ENCODE data around the gene TNS3. TPM values are rescaled to one million over a fixed set of nuclear protein-coding genes. Genes with fewer than 3 reads are reported as not detected.

Gene TNS3
- polyA plus RNA-seq, 1 of the 3 experiments (the other 2 are of a cell fraction): 72.3 TPM

GRCh38 chr7:47501406-47501805 lies 80.5 kb downstream of the TNS3 start (continued):
- TF ChIP-seq FOXJ3 (CRISPR knock-in tag; IDR thresholded peaks at IDR 0.05): no peak
- no peak for TF ChIP-seq NRF1 (IDR thresholded peaks at IDR 0.05; ENCODE audit: low read depth, low read length)
- TF ChIP-seq TAF1 (IDR thresholded peaks at IDR 0.05; ENCODE audit: borderline replicate concordance, low read depth, low read length): no peak
- TF ChIP-seq NFIC (IDR thresholded peaks at IDR 0.05; ENCODE audit: borderline replicate concordance): peak; percentile 58

GRCh38 chr7:47500103-47500563 lies 81.8 kb downstream of the TNS3 start:
- Histone ChIP-seq H3K27ac (ENCODE audit: low read depth in 2 of 2, low read length in 1 of 2) (no peak overlapping the region), H3F3A (replicated peaks; ENCODE audit: insufficient read depth) (peaks cover 10% of the 10 kb centered on the region), H3K9me2 (no peaks in the 10 kb centered on the region), H3K27me3 (ENCODE audit: insufficient read depth) (no peaks in the 10 kb centered on the region), H3K4me1 (ENCODE audit: control insufficient read depth in 1 of 2, insufficient read depth in 2 of 2, low read depth in 1 of 2, low read length in 1 of 2) (peaks cover 16 to 55% of the 10 kb centered on the region in 2 experiments), H4K20me1 (ENCODE audit: insufficient read depth) (peaks cover 11% of the 10 kb centered on the region; the same call in 1 of the 2 replicates), H2AFZ (ENCODE audit: low read depth) (no peak overlapping the region), H3K4me2 (no peak overlapping the region), H3K9me3 (no peaks in the 10 kb centered on the region), H3K79me2 (ENCODE audit: insufficient read depth) (peaks cover 18% of the 10 kb centered on the region; the same call in 1 of the 2 replicates), H3K9ac (no peak overlapping the region), H3K4me3 (ENCODE audit: low read depth in 2 of 2, low read length in 1 of 2) (no peak overlapping the region), H3K36me3 (replicated peaks in 1 of 2; ENCODE audit: control insufficient read depth in 1 of 2, insufficient read depth in 2 of 2, low read length in 1 of 2) (peaks cover 9 to 17% of the 10 kb centered on the region in 2 experiments)
- CTCF ChIA-PET: interaction anchor here (1.0 to 2.0 kb wide), 2 partner anchors 9 to 319 kb away, joined by 3 to 5 read pairs; no protein-coding TSS in a partner anchor
- no peak for TF ChIP-seq NRF1 (IDR thresholded peaks at IDR 0.05; ENCODE audit: low read depth, low read length)
- TF ChIP-seq FOSL2 (IDR thresholded peaks at IDR 0.05; ENCODE audit: borderline replicate concordance, low read depth): no peak
- no peak for TF ChIP-seq EP300 (IDR thresholded peaks at IDR 0.05; ENCODE audit: borderline replicate concordance in 1 of 2, low read depth in 1 of 2, low read length in 1 of 2)
- TF ChIP-seq MAX (IDR thresholded peaks at IDR 0.05; ENCODE audit: low read depth): no peak
- TF ChIP-seq RXRA (IDR thresholded peaks at IDR 0.05; ENCODE audit: borderline replicate concordance, low read depth): no peak
- no peak for TF ChIP-seq JUND (IDR thresholded peaks at IDR 0.05)
- WGBS (ENCODE audit: low lambda C conversion rate): 74% methylated on average over 15 of the region's 15 CpGs
- POLR2A ChIA-PET: no interaction called here
- DNase-seq: no peak

GRCh38 chr7:47498229-47499056 lies 83.5 kb downstream of the TNS3 start:
- no peaks in the 10 kb centered on the region for H3K9me3 ChIP-seq
- H3K9ac ChIP-seq: no peak overlapping the region
- no peaks in the 10 kb centered on the region for H3K9me2 ChIP-seq
- peaks cover 10% of the 10 kb centered on the region for H3F3A ChIP-seq (replicated peaks; ENCODE audit: insufficient read depth)
- H2AFZ ChIP-seq (ENCODE audit: low read depth): no peak overlapping the region
- H3K4me2 ChIP-seq: no peak overlapping the region
- H3K79me2 ChIP-seq (ENCODE audit: insufficient read depth): peaks cover 28% of the 10 kb centered on the region; the same call in 1 of the 2 replicates
- no peak overlapping the region for H3K4me3 ChIP-seq (ENCODE audit: low read depth in 2 of 2, low read length in 1 of 2)
- H3K27ac ChIP-seq (ENCODE audit: low read depth in 2 of 2, low read length in 1 of 2): peak overlapping the region in 1 of 2 experiments; percentile 1; a peak in 1 of 4 replicates
- peaks cover 25 to 57% of the 10 kb centered on the region in 2 experiments for H3K4me1 ChIP-seq (ENCODE audit: control insufficient read depth in 1 of 2, insufficient read depth in 2 of 2, low read depth in 1 of 2, low read length in 1 of 2)
- 84% methylated on average over 13 of the region's 17 CpGs for WGBS (ENCODE audit: low lambda C conversion rate)
- ChIA-PET CTCF (interaction anchor here (0.9 to 2.5 kb wide), 7 partner anchors 10 to 307 kb away, joined by 3 to 10 read pairs (median 4); no protein-coding TSS in a partner anchor), POLR2A (interaction anchor here (0.6 kb wide), 1 partner anchor 313 kb away, joined by 3 read pairs; no protein-coding TSS in a partner anchor)
- no peak for DNase-seq
- no peaks in the 10 kb centered on the region for H3K27me3 ChIP-seq (ENCODE audit: insufficient read depth)
- H3K36me3 ChIP-seq (replicated peaks in 1 of 2; ENCODE audit: control insufficient read depth in 1 of 2, insufficient read depth in 2 of 2, low read length in 1 of 2): peaks cover 0 to 5% of the 10 kb centered on the region in 2 experiments
- peaks cover 11% of the 10 kb centered on the region; the same call in 1 of the 2 replicates for H4K20me1 ChIP-seq (ENCODE audit: insufficient read depth)
- no peak for TF ChIP-seq RXRA (IDR thresholded peaks at IDR 0.05; ENCODE audit: borderline replicate concordance, low read depth)
- no peak for TF ChIP-seq SMC3 (IDR thresholded peaks at IDR 0.05; ENCODE audit: low read depth, low read length)

Measured in SK-N-SH (cell line).